H9 (cell line): ENCODE data around the gene PLB1. TPM values are rescaled to one million over a fixed set of nuclear protein-coding genes. Genes with fewer than 3 reads are reported as not detected.

Source experiments
- DNase-seq: peaks from one replicate; pipeline ENCODE4 v3.0.0-alpha.2; 2017
- H2AFZ ChIP-seq: one replicate; pipeline ENCODE4 v1.6.1; 2013; ENCODE audit warnings: mild to moderate bottlenecking, low read length, control low read depth, moderate library complexity
- H2AK5ac ChIP-seq: 2 replicates; pipeline ENCODE4 v1.6.1; 2013; ENCODE audit warnings: low read length, control low read depth, mixed read lengths; ENCODE audit not compliant: insufficient read length
- H2BK120ac ChIP-seq: one replicate; pipeline ENCODE4 v1.6.1; 2013; ENCODE audit warnings: low read depth, mild to moderate bottlenecking, low read length, control low read depth, inconsistent platforms; ENCODE audit not compliant: poor library complexity, severe bottlenecking
- H2BK12ac ChIP-seq: 2 replicates; pipeline ENCODE4 v1.6.1; 2013; ENCODE audit warnings: low read length, control low read depth, mixed read lengths, low read depth; ENCODE audit not compliant: insufficient read length
- H2BK15ac ChIP-seq: 2 replicates; pipeline ENCODE4 v1.6.1; 2013; ENCODE audit warnings: low read depth, low read length, control low read depth
- H2BK20ac ChIP-seq: one replicate; pipeline ENCODE4 v1.6.1; 2013; ENCODE audit warnings: low read depth, mild to moderate bottlenecking, low read length, control low read depth, inconsistent platforms; ENCODE audit not compliant: poor library complexity, severe bottlenecking
- H2BK5ac ChIP-seq: 2 replicates; pipeline ENCODE4 v1.6.1; 2013; ENCODE audit warnings: low read length, control low read depth, mixed read lengths; ENCODE audit not compliant: insufficient read length
- H3K14ac ChIP-seq: 2 replicates; pipeline ENCODE4 v1.6.1; 2013; ENCODE audit warnings: low read length, control low read depth; ENCODE audit not compliant: insufficient read depth
- H3K18ac ChIP-seq: 2 replicates; pipeline ENCODE4 v1.6.1; 2013; ENCODE audit warnings: low read depth, mild to moderate bottlenecking, mixed read lengths, low read length, control low read depth; ENCODE audit not compliant: insufficient read length
- H3K23ac ChIP-seq: 2 replicates; pipeline ENCODE4 v1.6.1; 2013; ENCODE audit warnings: low read length, control low read depth, mixed read lengths, low read depth; ENCODE audit not compliant: insufficient read length
- H3K23me2 ChIP-seq: 2 replicates; pipeline ENCODE4 v1.6.1; 2013; ENCODE audit warnings: low read depth, mild to moderate bottlenecking, mixed read lengths, low read length, control low read depth; ENCODE audit not compliant: insufficient read length, poor library complexity, severe bottlenecking
- H3K27ac ChIP-seq: 2 replicates; pipeline ENCODE4 v1.5.1; 2013; ENCODE audit warnings: low read length, control low read depth, mixed read lengths, low read depth; ENCODE audit not compliant: insufficient read length
- H3K27me3 ChIP-seq: 2 replicates; pipeline ENCODE4 v1.6.1; 2013; ENCODE audit warnings: low read length, control low read depth, inconsistent platforms; ENCODE audit not compliant: insufficient read depth
- H3K4ac ChIP-seq: 2 replicates; pipeline ENCODE4 v1.6.1; 2013; ENCODE audit warnings: low read depth, mild to moderate bottlenecking, control low read depth, inconsistent platforms, low read length, moderate library complexity
- H3K4me1 ChIP-seq: 2 replicates; pipeline ENCODE4 v1.6.1; 2013; ENCODE audit warnings: low read length, control low read depth, inconsistent platforms; ENCODE audit not compliant: insufficient read depth
- H3K4me2 ChIP-seq: 2 replicates; pipeline ENCODE4 v1.6.1; 2013; ENCODE audit warnings: low read length, control low read depth, mixed read lengths; ENCODE audit not compliant: insufficient read length, insufficient read depth
- H3K56ac ChIP-seq: 2 replicates; pipeline ENCODE4 v1.6.1; 2013; ENCODE audit warnings: low read depth, mild to moderate bottlenecking, mixed read lengths, low read length, control low read depth; ENCODE audit not compliant: insufficient read length
- H3K79me1 ChIP-seq: 2 replicates; pipeline ENCODE4 v1.6.1; 2013; ENCODE audit warnings: low read depth, mild to moderate bottlenecking, moderate library complexity, low read length, control low read depth, inconsistent platforms; ENCODE audit not compliant: insufficient read depth, poor library complexity, severe bottlenecking
- H3K79me2 ChIP-seq: 2 replicates; pipeline ENCODE4 v1.6.1; 2013; ENCODE audit warnings: low read length, control low read depth, inconsistent platforms; ENCODE audit not compliant: insufficient read depth
- H3K9ac ChIP-seq: 2 replicates; pipeline ENCODE4 v1.6.1; 2013; ENCODE audit warnings: low read length, control low read depth, mixed read lengths; ENCODE audit not compliant: insufficient read length; ENCODE audit errors: extremely low read depth
- H3K9me3 ChIP-seq: one replicate; pipeline ENCODE4 v1.6.1; 2013; ENCODE audit warnings: low read depth, low read length, inconsistent platforms; ENCODE audit not compliant: control insufficient read depth
- H3T11ph ChIP-seq: one replicate; pipeline ENCODE4 v1.6.1; 2013; ENCODE audit warnings: mild to moderate bottlenecking, low read length, control low read depth, inconsistent platforms
- H4K20me1 ChIP-seq: one replicate; pipeline ENCODE4 v1.6.1; 2013; ENCODE audit not compliant: control insufficient read depth, insufficient read length, insufficient read depth
- H4K5ac ChIP-seq: 2 replicates; pipeline ENCODE4 v1.6.1; 2013; ENCODE audit warnings: low read depth, mild to moderate bottlenecking, mixed read lengths, low read length, control low read depth; ENCODE audit not compliant: insufficient read length
- H4K8ac ChIP-seq: replicated peaks from 2 replicates; pipeline ENCODE4 v1.6.1; 2013; ENCODE audit warnings: low read length, control low read depth, mixed read lengths, low read depth; ENCODE audit not compliant: insufficient read length
- H4K91ac ChIP-seq: 2 replicates; pipeline ENCODE4 v1.6.1; 2013; ENCODE audit warnings: low read depth, mild to moderate bottlenecking, moderate library complexity, mixed read lengths, low read length, control low read depth; ENCODE audit not compliant: insufficient read length
- H3K27ac Mint-ChIP-seq, 3 experiments: 2 replicates in 2 of 3; 3 replicates in 1 of 3; pipeline ENCODE4 v1.8.0; 2020 to 2021; ENCODE audit warnings: mixed read lengths in 3 of 3, mild to moderate bottlenecking in 1 of 3, moderate library complexity in 1 of 3
- H3K27me3 Mint-ChIP-seq: 2 replicates; pipeline ENCODE4 v1.8.0; 2021; ENCODE audit warnings: low read depth, mild to moderate bottlenecking, moderate library complexity, mixed read lengths
- H3K36me3 Mint-ChIP-seq, 3 experiments: 2 replicates in 2 of 3; 3 replicates in 1 of 3; pipeline ENCODE4 v1.8.0; 2020 to 2021; ENCODE audit warnings: low read depth in 3 of 3, mixed read lengths in 3 of 3; ENCODE audit not compliant: insufficient read depth in 1 of 3
- H3K4me1 Mint-ChIP-seq, 2 experiments: 2 replicates each; pipeline ENCODE4 v1.8.0; 2020; ENCODE audit warnings: mixed read lengths in 2 of 2
- H3K4me3 Mint-ChIP-seq, 2 experiments: 2 replicates in 1 of 2; 3 replicates in 1 of 2; pipeline ENCODE4 v1.8.0; 2020 to 2021; ENCODE audit warnings: mild to moderate bottlenecking in 2 of 2, mixed read lengths in 2 of 2, moderate library complexity in 1 of 2
- H3K9me3 Mint-ChIP-seq, 2 experiments: 2 replicates in 1 of 2; 3 replicates in 1 of 2; pipeline ENCODE4 v1.8.0; 2020; ENCODE audit warnings: mild to moderate bottlenecking in 2 of 2, mixed read lengths in 2 of 2, moderate library complexity in 1 of 2
- WGBS: extraction: QIAGEN DNeasy Blood & Tissue Kit; methylation state at CpG from one replicate; pipeline ENCODE4 v1.1.7; 2013; ENCODE audit warnings: missing lambda C conversion rate, low lambda C conversion rate, mixed read lengths; ENCODE audit not compliant: insufficient read length; ENCODE audit errors: extremely low coverage; 5-methylcytosine and 5-hydroxymethylcytosine counted together
- total RNA-seq: library from RNA; stranded (reverse); gene quantifications from 2 replicates; pipeline ENCODE4 v1.2.1, GENCODE V29; 2021
- TF ChIP-seq, protein P1 (sequence below): fragments of 200-600 bp; sonication (generic); conservative IDR thresholded peaks from 3 replicates; pipeline ENCODE4 v1.8.0; 2021; ENCODE audit warnings: antibody characterized with exemption, mild to moderate bottlenecking

PLB1 gene
- total RNA-seq, 1 experiment from 2014 or later: not detected

GRCh38 chr2:28447086-28447485, 48.8 kb upstream of the PLB1 start:
- Histone ChIP-seq H3K4me2 (no peak overlapping the region), H2BK120ac (no peak overlapping the region), H2BK12ac (no peak overlapping the region), H3K18ac (no peak overlapping the region), H3K79me2 (no peaks in the 10 kb centered on the region), H2BK5ac (no peak overlapping the region), H3K14ac (no peak overlapping the region), H3K23me2 (no peaks in the 10 kb centered on the region), H2AK5ac (no peak overlapping the region), H3K56ac (no peak overlapping the region), H3T11ph (no peak overlapping the region), H3K23ac (no peak overlapping the region), H3K27ac (no peak overlapping the region), H2BK15ac (no peak overlapping the region), H4K8ac (no peak overlapping the region), H4K5ac (no peak overlapping the region), H4K20me1 (no peaks in the 10 kb centered on the region), H3K4ac (no peak overlapping the region), H3K27me3 (no peaks in the 10 kb centered on the region), H3K4me1 (no peaks in the 10 kb centered on the region), H2AFZ (no peak overlapping the region), H4K91ac (no peak overlapping the region), H3K9ac (no peak overlapping the region), H3K79me1 (no peaks in the 10 kb centered on the region), H2BK20ac (no peak overlapping the region), H3K9me3 (no peaks in the 10 kb centered on the region)
- H3K27me3 Mint-ChIP-seq: peaks cover 5% of the 10 kb centered on the region
- WGBS: no CpG with 5 or more reads among the region's 3 CpGs
- no peaks in the 10 kb centered on the region for H3K9me3 Mint-ChIP-seq
- no peak overlapping the region for H3K4me3 Mint-ChIP-seq
- no peak for DNase-seq
- TF ChIP-seq, protein P1, sequence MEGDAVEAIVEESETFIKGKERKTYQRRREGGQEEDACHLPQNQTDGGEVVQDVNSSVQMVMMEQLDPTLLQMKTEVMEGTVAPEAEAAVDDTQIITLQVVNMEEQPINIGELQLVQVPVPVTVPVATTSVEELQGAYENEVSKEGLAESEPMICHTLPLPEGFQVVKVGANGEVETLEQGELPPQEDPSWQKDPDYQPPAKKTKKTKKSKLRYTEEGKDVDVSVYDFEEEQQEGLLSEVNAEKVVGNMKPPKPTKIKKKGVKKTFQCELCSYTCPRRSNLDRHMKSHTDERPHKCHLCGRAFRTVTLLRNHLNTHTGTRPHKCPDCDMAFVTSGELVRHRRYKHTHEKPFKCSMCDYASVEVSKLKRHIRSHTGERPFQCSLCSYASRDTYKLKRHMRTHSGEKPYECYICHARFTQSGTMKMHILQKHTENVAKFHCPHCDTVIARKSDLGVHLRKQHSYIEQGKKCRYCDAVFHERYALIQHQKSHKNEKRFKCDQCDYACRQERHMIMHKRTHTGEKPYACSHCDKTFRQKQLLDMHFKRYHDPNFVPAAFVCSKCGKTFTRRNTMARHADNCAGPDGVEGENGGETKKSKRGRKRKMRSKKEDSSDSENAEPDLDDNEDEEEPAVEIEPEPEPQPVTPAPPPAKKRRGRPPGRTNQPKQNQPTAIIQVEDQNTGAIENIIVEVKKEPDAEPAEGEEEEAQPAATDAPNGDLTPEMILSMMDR: no peak
- H3K4me1 Mint-ChIP-seq: peaks cover 8 to 9% of the 10 kb centered on the region in 2 experiments
- H3K36me3 Mint-ChIP-seq: no peaks in the 10 kb centered on the region
- no peak overlapping the region for H3K27ac Mint-ChIP-seq
